HG03439 (cell line): ENCODE results near the gene CDH13.

Source experiments
- ATAC-seq: cut with Tn5 transposase; IDR thresholded peaks from one replicate; pipeline ENCODE4 v1.9.1; 2021; ENCODE audit warnings: mild to moderate bottlenecking, moderate library complexity; ENCODE audit not compliant: unreplicated experiment

Gene CDH13

DNA sequence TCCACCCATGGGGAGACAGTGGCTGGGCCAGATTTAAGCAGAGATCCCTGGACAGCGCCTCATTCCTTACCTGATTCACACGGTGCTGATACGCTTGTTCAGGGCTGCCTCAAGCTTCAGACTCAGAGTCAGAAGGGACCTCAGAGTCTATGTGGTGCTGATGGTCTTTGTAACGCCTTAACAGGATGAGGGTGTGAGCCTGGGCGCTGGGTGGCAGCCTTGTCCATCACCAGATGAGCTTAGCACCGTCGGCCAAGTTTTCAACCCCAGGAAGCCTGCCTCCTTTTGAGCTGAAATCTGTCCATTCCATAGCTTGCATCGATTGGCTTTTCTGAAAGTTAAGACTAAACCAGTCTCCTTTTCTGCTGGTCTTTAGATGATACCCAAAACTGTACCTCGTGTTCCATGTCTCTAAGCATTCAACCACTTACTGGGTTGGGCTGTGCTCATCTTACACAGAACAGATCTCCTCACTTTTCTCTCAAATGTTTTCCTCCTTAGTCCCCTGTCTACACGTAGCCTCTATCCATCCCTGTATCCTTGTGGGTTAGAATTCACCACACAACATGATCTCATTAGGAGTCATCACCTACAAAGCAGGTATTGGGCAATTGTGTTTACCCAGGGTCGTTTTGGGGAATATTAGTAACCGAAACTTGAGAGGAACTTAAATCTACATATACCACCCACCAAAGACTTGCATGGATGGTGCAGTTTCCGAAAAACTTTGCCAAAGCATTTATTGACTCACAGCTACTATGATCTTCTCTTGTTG is 573.4 kb downstream of the CDH13 start:
- no peak for ATAC-seq

DNA sequence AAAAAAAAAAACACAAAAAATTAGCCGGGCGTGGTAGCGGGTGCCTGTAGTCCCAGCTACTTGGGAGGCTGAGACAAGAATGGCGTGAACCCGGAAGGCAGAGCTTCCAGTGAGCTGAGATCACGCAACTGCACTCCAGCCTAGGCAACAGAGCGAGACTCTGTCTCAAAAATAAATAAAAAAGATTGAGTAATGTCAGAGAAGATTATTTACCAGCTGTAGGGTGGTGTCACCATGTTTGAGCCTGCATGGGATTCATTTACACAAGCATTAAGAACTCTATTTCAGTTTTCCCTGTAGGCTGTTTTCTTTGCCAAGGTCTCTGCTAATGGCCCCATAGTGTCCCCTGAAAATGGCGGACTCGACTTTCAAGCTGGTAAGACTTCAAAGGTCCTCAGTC is 575.0 kb downstream of the CDH13 start:
- no peak for ATAC-seq

GRCh38 chr16:83205896-83206295 is 579.1 kb downstream of the CDH13 start:
- no peak for ATAC-seq

- ATAC-seq: no peak
These were observed 579.7 kb downstream of the CDH13 start for GRCh38 chr16:83206426-83206825.

- ATAC-seq: no peak
These were observed 584.9 kb downstream of the CDH13 start for GRCh38 chr16:83211711-83212110.

GRCh38 chr16:83212301-83212841 is 585.6 kb downstream of the CDH13 start:
- no peak for ATAC-seq

DNA sequence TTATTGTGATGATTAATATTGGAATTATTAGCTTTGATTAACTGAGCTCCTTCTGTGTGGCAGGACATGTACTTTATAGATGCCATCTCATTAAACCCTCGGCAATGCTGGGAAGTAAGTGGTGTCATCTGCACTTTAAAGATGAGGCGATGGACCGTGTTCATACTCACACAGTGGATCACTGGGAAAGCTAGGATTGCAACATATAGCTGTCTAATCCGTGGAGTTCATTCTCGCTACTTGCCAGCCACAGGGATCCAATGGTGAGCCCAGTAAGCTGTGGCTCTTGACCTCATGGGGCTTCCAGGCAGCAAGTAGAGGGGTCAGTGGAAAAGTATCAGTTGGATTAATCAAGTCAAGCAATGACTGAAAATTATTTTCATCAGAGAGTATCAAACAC is 587.9 kb downstream of the CDH13 start:
- no peak for ATAC-seq

GRCh38 chr16:83215406-83216001 is 588.7 kb downstream of the CDH13 start:
- ATAC-seq: no peak

DNA sequence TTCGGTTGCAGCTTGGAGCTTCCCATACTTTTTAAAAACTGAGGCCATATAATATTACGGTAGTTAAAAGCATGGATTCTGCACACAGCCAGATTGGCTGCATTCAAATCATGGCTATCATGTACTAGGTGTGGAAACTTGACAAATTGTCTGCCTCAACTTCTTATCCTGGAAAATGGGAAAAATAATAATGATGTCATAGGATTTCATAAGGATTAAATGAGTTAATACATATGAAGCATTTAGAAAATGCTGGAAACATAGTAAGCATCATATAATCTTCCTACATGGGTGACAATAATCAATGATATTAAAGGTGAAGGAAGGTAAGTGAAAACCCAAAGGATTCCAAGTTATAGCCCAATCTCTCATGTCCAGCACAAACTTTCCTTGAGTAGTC is 592.5 kb downstream of the CDH13 start:
- ATAC-seq: no peak

- ATAC-seq: no peak
These were observed 593.3 kb downstream of the CDH13 start for GRCh38 chr16:83220066-83220465.

GRCh38 chr16:83224642-83225041 is 597.9 kb downstream of the CDH13 start:
- ATAC-seq: no peak

GRCh38 chr16:83227336-83227735 is 600.6 kb downstream of the CDH13 start:
- no peak for ATAC-seq

DNA sequence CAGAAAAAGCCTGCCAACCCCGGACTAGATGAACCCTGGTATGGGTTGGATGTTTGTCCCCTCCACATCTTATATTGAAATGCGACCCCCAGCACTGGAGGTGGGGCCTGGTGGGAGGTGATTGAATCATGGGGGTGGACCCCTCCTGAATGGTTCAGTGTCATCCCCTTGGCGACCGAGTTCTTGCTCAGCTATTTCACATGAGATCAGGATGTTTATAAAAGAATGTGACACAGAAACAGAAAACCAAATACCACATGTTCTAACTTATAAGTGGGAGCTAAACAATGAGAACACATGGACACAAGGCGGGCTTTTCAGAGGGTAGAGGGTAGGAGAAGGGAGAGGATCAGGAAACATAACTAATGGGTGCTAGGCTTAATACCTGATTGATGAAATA is 605.0 kb downstream of the CDH13 start:
- ATAC-seq: no peak

DNA sequence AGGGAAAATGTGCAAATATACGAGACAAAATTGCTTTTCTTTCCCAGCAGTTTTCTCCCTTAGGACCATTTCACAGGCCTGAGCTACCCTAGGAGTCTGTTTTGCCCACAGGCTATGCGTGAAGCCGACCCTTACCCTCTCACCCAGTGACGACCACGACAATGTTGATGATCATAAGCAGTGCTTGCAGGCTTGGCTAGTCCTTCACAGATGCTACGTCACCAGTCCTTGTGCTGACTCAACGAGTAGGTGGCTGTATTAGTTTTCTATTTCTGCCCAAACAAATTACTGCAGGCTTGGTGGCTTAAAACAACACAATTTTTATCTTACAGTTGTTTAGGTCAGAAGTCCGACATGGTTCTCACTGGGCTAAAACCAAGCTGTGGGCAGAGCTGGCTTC is 606.4 kb downstream of the CDH13 start:
- ATAC-seq: no peak

GRCh38 chr16:83238949-83239691 is 612.4 kb downstream of the CDH13 start:
- no peak for ATAC-seq

DNA sequence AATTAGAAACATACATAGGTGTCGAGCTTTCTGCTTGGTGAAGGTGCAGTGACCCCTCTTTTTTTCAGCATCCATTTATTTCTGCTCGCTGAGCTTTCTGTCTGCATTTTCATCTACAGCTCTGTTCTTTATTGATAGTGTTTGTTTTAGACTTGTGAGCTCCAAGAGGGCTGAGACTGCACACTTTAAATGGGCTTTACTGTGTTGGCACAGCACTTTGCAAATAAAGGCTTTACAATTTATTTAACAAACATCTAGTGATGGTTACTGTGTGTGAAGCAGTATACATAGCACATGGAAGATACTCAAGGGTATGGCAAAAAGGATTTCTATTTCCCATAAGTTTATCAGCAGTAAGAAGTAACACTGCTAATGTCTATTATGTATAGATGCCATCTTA is 617.3 kb downstream of the CDH13 start:
- no peak for ATAC-seq

- ATAC-seq: no peak
These were observed 618.3 kb downstream of the CDH13 start for GRCh38 chr16:83245061-83245460.

DNA sequence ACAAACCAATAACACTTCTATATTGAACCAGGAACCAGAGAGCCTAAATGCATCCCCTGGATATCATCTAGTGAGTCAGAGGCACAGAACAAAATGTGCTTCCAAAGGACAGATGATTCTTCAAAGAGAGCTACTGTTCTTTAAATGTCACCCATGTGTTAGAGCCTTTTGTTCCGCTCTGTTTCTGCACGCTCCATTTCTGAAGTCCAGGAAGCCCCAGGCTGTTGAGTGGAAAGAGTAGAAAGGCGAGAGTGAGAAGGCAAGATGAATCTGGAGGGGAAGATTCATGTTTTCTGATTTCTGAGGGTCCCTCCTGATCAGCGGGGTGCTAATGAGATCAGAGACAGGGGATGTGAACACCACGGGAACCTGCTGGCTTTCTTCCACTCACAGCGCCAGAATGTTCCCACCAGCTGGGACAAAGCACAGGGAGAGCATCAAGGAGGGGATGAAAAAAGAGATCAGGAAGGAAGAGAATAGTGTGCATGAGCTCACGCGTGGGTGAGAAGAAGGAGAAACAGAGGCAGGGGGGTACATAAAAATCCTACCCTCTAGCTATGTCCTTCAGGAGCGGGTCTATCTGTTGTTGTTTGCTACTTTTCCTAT is 621.1 kb downstream of the CDH13 start:
- ATAC-seq: no peak

GRCh38 chr16:83248735-83249463 is 622.1 kb downstream of the CDH13 start:
- ATAC-seq: no peak

DNA sequence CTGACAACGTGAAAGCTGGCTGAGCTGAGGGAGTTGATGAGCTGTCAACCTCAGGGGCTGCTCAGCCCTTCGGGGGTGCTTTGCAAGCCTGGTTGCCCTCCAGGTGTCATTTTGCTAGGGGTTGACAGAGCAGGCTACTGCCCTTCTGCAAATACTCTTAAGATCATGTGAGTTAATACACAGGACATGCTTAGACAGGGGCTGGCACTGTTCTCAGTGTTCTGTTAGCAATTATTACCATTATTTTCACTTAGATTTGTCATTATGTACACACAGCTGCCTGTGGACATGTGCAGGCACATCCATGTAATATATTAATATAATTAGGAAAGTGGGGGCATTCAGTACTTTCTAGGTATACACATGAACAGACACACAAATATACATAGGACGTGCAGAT is 626.8 kb downstream of the CDH13 start:
- ATAC-seq: no peak
